Endothelial cell of umbilical vein (primary cell): ENCODE results near the gene TMPRSS9. TPM values are rescaled to one million over a fixed set of nuclear protein-coding genes. Genes with fewer than 3 reads are reported as not detected.

Source experiments
- BruUV-seq: library from RNA; stranded (reverse); fragments of 400-500 nt; replicated peaks from 2 replicates; lab custom pipeline; 2021; lab: Mats Ljungman, UMichigan
- CTCF ChIA-PET: fragments of 300-600, 350-600 bp; sonication (Branson Sonifier 250); formaldehyde crosslinking; loops from one replicate; lab custom pipeline; 2021; ENCODE audit warnings: antibody characterized with exemption, inconsistent platforms; lab: Charles Lee
- POLR2A ChIA-PET: fragments of 300-600, 350-600 bp; sonication (Branson Sonifier 250); formaldehyde crosslinking; loops from one replicate; lab custom pipeline; 2021; ENCODE audit warnings: antibody characterized with exemption, inconsistent platforms; lab: Charles Lee
- DNase-seq: peaks from one replicate; pipeline ENCODE4 v3.0.0-alpha.2; 2011; ENCODE audit warnings: low read depth, low spot score
- FAIRE-seq: peaks from 2 replicates; lab custom pipeline; 2011; peaks lifted over from hg19 to GRCh38; lab: Jason Lieb, UNC
- H2AFZ ChIP-seq: 2 replicates; pipeline ENCODE4 v1.6.0; 2012; ENCODE audit warnings: low read depth, low read length, control low read depth, inconsistent platforms
- H3K27ac ChIP-seq: 2 replicates; pipeline ENCODE4 v1.5.1; 2011; ENCODE audit warnings: low read depth, mild to moderate bottlenecking, control low read depth, low read length, moderate library complexity; ENCODE audit not compliant: insufficient read depth
- H3K27me3 ChIP-seq, 2 experiments: 2 replicates each; pipeline versions ENCODE4 v1.6.0 to v1.6.1; 2011; ENCODE audit warnings: low read length in 2 of 2, mixed read lengths in 1 of 2; ENCODE audit not compliant: control insufficient read depth in 2 of 2, insufficient read depth in 2 of 2
- H3K36me3 ChIP-seq, 2 experiments: 2 replicates in 1 of 2; 3 replicates in 1 of 2; pipeline ENCODE4 v1.5.1; 2011; ENCODE audit warnings: low read length in 2 of 2, mild to moderate bottlenecking in 1 of 2, moderate library complexity in 1 of 2; ENCODE audit not compliant: control insufficient read depth in 2 of 2, insufficient read depth in 2 of 2; ENCODE audit errors: extremely low read depth in 1 of 2
- H3K4me1 ChIP-seq: 3 replicates; pipeline ENCODE4 v1.5.1; 2011; ENCODE audit warnings: mild to moderate bottlenecking, low read length; ENCODE audit not compliant: control insufficient read depth, insufficient read depth; ENCODE audit errors: extremely low read depth
- H3K4me2 ChIP-seq: 2 replicates; pipeline ENCODE4 v1.6.1; 2011; ENCODE audit warnings: low read length, control low read depth, mixed read lengths; ENCODE audit not compliant: insufficient read depth
- H3K4me3 ChIP-seq, 3 experiments: fragments of 200-600 bp in 1 of 3; sonication (generic), shearing (Covaris generic) in 1 of 3; replicated peaks in 1 of 3; 2 replicates each; pipeline ENCODE4 v1.5.1; 2011 to 2016; ENCODE audit warnings: control low read depth in 3 of 3, low read length in 3 of 3, mild to moderate bottlenecking in 2 of 3, inconsistent platforms in 1 of 3, low read depth in 1 of 3, moderate library complexity in 1 of 3; ENCODE audit not compliant: insufficient read depth in 1 of 3
- H3K79me2 ChIP-seq: 2 replicates; pipeline ENCODE4 v1.6.0; 2012; ENCODE audit warnings: low read length, inconsistent platforms; ENCODE audit not compliant: control insufficient read depth, insufficient read depth
- H3K9ac ChIP-seq: replicated peaks from 2 replicates; pipeline ENCODE3; 2011; ENCODE audit warnings: low read length, control low read depth; ENCODE audit not compliant: insufficient read depth; ENCODE audit errors: extremely low read depth
- H3K9me1 ChIP-seq: replicated peaks from 3 replicates; pipeline ENCODE4 v1.6.0; 2011; ENCODE audit warnings: mild to moderate bottlenecking, low read length; ENCODE audit not compliant: control insufficient read depth, insufficient read depth; ENCODE audit errors: extremely low read depth
- H3K9me3 ChIP-seq: replicated peaks from 2 replicates; pipeline ENCODE4 v1.5.1; 2012; ENCODE audit warnings: low read length, inconsistent platforms; ENCODE audit not compliant: control insufficient read depth, insufficient read depth
- H4K20me1 ChIP-seq: replicated peaks from 2 replicates; pipeline ENCODE3; 2011; ENCODE audit warnings: mild to moderate bottlenecking, low read length; ENCODE audit not compliant: control insufficient read depth, insufficient read depth; ENCODE audit errors: extremely low read depth
- EZH2 ChIP-seq: IDR thresholded peaks from 2 replicates; pipeline ENCODE4 v1.6.1; 2012; ENCODE audit warnings: borderline replicate concordance, low read depth, mild to moderate bottlenecking, moderate library complexity, low read length, inconsistent platforms; ENCODE audit not compliant: severe bottlenecking
- FOS ChIP-seq: IDR thresholded peaks from 2 replicates; pipeline ENCODE4 v1.6.1; 2011; ENCODE audit warnings: mild to moderate bottlenecking, low read length, moderate library complexity, borderline replicate concordance; ENCODE audit not compliant: insufficient read depth
- GATA2 ChIP-seq: IDR thresholded peaks from 2 replicates; pipeline ENCODE4 v1.7.0; 2011; ENCODE audit warnings: low read depth, mild to moderate bottlenecking, moderate library complexity, mixed read lengths, low read length; ENCODE audit not compliant: insufficient read length, insufficient read depth
- JUN ChIP-seq: IDR thresholded peaks from 2 replicates; pipeline ENCODE4 v1.6.1; 2011; ENCODE audit warnings: borderline replicate concordance, low read depth; ENCODE audit not compliant: insufficient read length, insufficient read depth
- MYC ChIP-seq: IDR thresholded peaks from one replicate; pipeline ENCODE4 v1.6.1; 2011; ENCODE audit warnings: mild to moderate bottlenecking, low read depth, low read length
- POLR2A ChIP-seq: IDR thresholded peaks from 2 replicates; pipeline ENCODE4 v1.6.1; 2012; ENCODE audit warnings: low read depth, mild to moderate bottlenecking, control low read depth, low read length
- POLR2AphosphoS5 ChIP-seq: IDR thresholded peaks from 2 replicates; pipeline ENCODE4 v1.6.1; 2012; ENCODE audit warnings: low read depth, mild to moderate bottlenecking, control low read depth, low read length, moderate library complexity; ENCODE audit not compliant: insufficient read depth
- dilution Hi-C: fragments of 300-500 bp; cut with MboI; formaldehyde crosslinking; loops from one replicate; pipeline ENCODE4 v1.15.0; 2019; ENCODE audit warnings: low sequenced_read_pairs; ENCODE audit not compliant: extremely low pct_ligation_motif_present
- intact Hi-C: fragments of 100-400 bp; cut with micrococcal nuclease; formaldehyde crosslinking; loops from one replicate; pipeline ENCODE4 v1.10.0; 2022
- polyA plus RNA-seq, 4 experiments: library from polyadenylated mRNA; depleted of rRNA in 3 of 4; stranded (reverse) in 3 of 4; unstranded in 1 of 4; fragments of >200 nt; gene quantifications; 2 replicates each; pipeline versions ENCODE4 v1.2.1 to v1.2.3, GENCODE V29; 2011 to 2012; ENCODE audit warnings: missing spikeins in 1 of 4
- total RNA-seq: library from RNA; stranded (reverse); gene quantifications from 2 replicates; pipeline ENCODE4 v1.2.3, GENCODE V29; 2021
- TF ChIP-seq, protein P1 (sequence below), 2 donors: IDR thresholded peaks; 1 replicate in 1 of 2; 2 replicates in 1 of 2; pipeline ENCODE4 v1.5.1; 2011; ENCODE audit warnings: low read length in 2 of 2, mild to moderate bottlenecking in 2 of 2, moderate library complexity in 2 of 2, control low read depth in 1 of 2, inconsistent platforms in 1 of 2, low read depth in 1 of 2; ENCODE audit not compliant: insufficient read depth in 1 of 2; ENCODE audit errors: extremely low read depth in 1 of 2
- TF ChIP-seq, protein P2 (sequence below): IDR thresholded peaks from 2 replicates; pipeline ENCODE4 v1.6.1; 2011; ENCODE audit not compliant: insufficient read depth, insufficient read length

Gene TMPRSS9
- total and polyA plus RNA-seq, 2 donors (not counting 3 experiments of a cell fraction or from before 2014, with no cell fraction given): not detected

DNA sequence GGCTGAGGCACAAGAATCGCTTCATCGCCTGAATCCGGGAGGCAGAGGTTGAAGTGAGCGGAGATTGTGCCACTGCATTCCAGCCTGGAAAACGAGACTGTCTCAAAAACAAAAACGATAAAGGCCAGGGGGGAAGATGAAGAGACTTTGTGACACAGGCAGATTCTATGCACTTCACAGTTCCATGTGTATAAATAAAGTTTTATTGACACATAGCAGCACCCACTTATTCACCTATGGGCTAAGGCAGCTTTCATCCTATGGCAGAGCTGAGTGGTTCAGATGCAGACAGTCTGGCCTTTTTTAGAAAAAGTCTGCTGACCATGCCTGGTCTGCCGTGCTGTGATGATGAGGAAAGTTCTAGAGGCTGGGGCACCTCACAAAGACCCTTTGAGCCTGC, 91.1 kb downstream of the TMPRSS9 start:
- Histone ChIP-seq H3K9ac (no peak overlapping the region), H3K9me3 (no peaks in the 10 kb centered on the region), H3K79me2 (peaks cover 95% of the 10 kb centered on the region), H3K27me3 (no peaks in the 10 kb centered on the region), H3K9me1 (no peaks in the 10 kb centered on the region), H3K36me3 (peaks cover 0 to 3% of the 10 kb centered on the region in 2 experiments), H3K4me3 (no peak overlapping the region), H3K4me2 (no peak overlapping the region), H4K20me1 (no peaks in the 10 kb centered on the region), H3K4me1 (peaks cover 7% of the 10 kb centered on the region), H2AFZ (no peak overlapping the region), H3K27ac (no peak overlapping the region)
- TF ChIP-seq FOS (no peak), EZH2 (no peak)
- BruUV-seq: no TSS peak
- DNase-seq: no peak
- intact Hi-C loops (no loop called here), dilution Hi-C loops (no loop called here)
- ChIA-PET CTCF (no interaction called here), POLR2A (no interaction called here)
- FAIRE-seq: no peak

DNA sequence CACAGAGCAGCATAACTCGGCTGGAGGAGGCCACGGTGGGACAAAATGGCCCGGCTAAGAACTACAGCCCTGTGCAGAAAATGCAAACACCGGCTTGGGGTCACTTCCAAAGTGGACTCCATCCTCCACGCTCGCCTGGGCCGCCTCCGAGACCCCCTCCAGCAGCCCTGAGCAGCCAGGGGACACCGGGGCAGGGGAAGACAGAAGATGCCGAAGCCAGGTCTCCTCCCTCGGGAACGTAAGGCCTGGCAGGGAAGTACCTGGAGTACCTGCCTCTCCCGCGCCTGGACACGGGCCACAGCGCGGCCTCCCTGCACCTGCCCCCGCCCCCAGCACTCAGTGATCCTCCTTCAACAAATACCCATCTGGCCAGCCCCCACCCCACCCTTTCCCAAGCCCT, 91.7 kb downstream of the TMPRSS9 start:
- BruUV-seq: no TSS peak
- H3K27ac ChIP-seq: no peak overlapping the region
- H4K20me1 ChIP-seq: no peaks in the 10 kb centered on the region
- intact Hi-C loops: no loop called here
- H2AFZ ChIP-seq: no peak overlapping the region
- FAIRE-seq (no peak), DNase-seq (no peak)
- H3K4me1 ChIP-seq: peaks cover 7% of the 10 kb centered on the region
- H3K9ac ChIP-seq: no peak overlapping the region
- no peaks in the 10 kb centered on the region for H3K9me1 ChIP-seq
- H3K9me3 ChIP-seq: no peaks in the 10 kb centered on the region
- no peak overlapping the region for H3K4me3 ChIP-seq
- no peak overlapping the region for H3K4me2 ChIP-seq
- TF ChIP-seq FOS (no peak), JUN (no peak), GATA2 (no peak), EZH2 (no peak), MYC (no peak), POLR2A (no peak), POLR2AphosphoS5 (no peak)
- TF ChIP-seq, protein P1, sequence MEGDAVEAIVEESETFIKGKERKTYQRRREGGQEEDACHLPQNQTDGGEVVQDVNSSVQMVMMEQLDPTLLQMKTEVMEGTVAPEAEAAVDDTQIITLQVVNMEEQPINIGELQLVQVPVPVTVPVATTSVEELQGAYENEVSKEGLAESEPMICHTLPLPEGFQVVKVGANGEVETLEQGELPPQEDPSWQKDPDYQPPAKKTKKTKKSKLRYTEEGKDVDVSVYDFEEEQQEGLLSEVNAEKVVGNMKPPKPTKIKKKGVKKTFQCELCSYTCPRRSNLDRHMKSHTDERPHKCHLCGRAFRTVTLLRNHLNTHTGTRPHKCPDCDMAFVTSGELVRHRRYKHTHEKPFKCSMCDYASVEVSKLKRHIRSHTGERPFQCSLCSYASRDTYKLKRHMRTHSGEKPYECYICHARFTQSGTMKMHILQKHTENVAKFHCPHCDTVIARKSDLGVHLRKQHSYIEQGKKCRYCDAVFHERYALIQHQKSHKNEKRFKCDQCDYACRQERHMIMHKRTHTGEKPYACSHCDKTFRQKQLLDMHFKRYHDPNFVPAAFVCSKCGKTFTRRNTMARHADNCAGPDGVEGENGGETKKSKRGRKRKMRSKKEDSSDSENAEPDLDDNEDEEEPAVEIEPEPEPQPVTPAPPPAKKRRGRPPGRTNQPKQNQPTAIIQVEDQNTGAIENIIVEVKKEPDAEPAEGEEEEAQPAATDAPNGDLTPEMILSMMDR (IDR thresholded peaks at IDR 0.05; ENCODE audit: extremely low read depth in 1 of 2, insufficient read depth in 1 of 2, low read depth in 1 of 2, low read length in 2 of 2): no peak
- TF ChIP-seq, protein P2, sequence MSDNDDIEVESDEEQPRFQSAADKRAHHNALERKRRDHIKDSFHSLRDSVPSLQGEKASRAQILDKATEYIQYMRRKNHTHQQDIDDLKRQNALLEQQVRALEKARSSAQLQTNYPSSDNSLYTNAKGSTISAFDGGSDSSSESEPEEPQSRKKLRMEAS: no peak
- ChIA-PET CTCF (no interaction called here), POLR2A (no interaction called here)
- H3K79me2 ChIP-seq: peaks cover 95% of the 10 kb centered on the region
- peaks cover 0 to 3% of the 10 kb centered on the region in 2 experiments for H3K36me3 ChIP-seq
- dilution Hi-C loops: no loop called here
- no peaks in the 10 kb centered on the region for H3K27me3 ChIP-seq
